Body of pancreas (tissue), 4 donors: Measurements from ENCODE around the gene PTPA. TPM values are rescaled to one million over a fixed set of nuclear protein-coding genes. Genes with fewer than 3 reads are reported as not detected.

Experiments used
- ATAC-seq: fragments of 150-250 bp; one replicate; pipeline ENCODE4 v1.9.1; 2016
- DNase-seq, 4 donors: peaks; one replicate each; pipeline ENCODE4 v3.0.0-alpha.2; 2019
- H3K27ac ChIP-seq, 4 donors: fragments of 200-600 bp; sonication (generic); 1 replicate in 3 of 4; 2 replicates in 1 of 4; pipeline versions ENCODE4 v1.5.1 to v1.6.1; 2016 to 2019; ENCODE audit warnings: mild to moderate bottlenecking in 1 of 4, mixed read lengths in 1 of 4, moderate library complexity in 1 of 4
- H3K27me3 ChIP-seq, 2 donors: fragments of 200-600 bp; sonication (generic); one replicate each; pipeline ENCODE4 v1.6.0; 2016; ENCODE audit warnings: mild to moderate bottlenecking in 1 of 2
- H3K36me3 ChIP-seq, 2 donors: fragments of 200-600 bp; sonication (generic); replicated peaks in 1 of 2; 2 replicates each; pipeline ENCODE4 v1.5.1; 2016; ENCODE audit warnings: low read depth in 2 of 2; ENCODE audit not compliant: insufficient read depth in 1 of 2
- H3K4me1 ChIP-seq: fragments of 200-600 bp; sonication (generic); one replicate; pipeline ENCODE4 v1.6.0; 2016
- H3K4me3 ChIP-seq, 2 donors: fragments of 200-600 bp; sonication (generic); 1 replicate in 1 of 2; 2 replicates in 1 of 2; pipeline ENCODE4 v1.5.1; 2016 to 2019
- H3K9me3 ChIP-seq, 3 donors: fragments of 200-600 bp; sonication (generic); 1 replicate in 2 of 3; 2 replicates in 1 of 3; pipeline ENCODE4 v1.5.1; 2016
- POLR2A ChIP-seq, 3 donors: fragments of 450-650 bp; IDR thresholded peaks; one replicate each; pipeline ENCODE4 v1.6.1; 2016; ENCODE audit warnings: antibody characterized with exemption in 3 of 3, mild to moderate bottlenecking in 2 of 3
- WGBS, 2 donors: methylation state at CpG; one replicate each; pipeline ENCODE4 v1.1.5; 2017; 5-methylcytosine and 5-hydroxymethylcytosine counted together
- intact Hi-C: fragments of 100-400 bp; cut with DNase I; formaldehyde crosslinking; loops from one replicate; pipeline ENCODE4 v1.15.1; 2023
- total RNA-seq, 2 donors: library from RNA; depleted of rRNA; stranded (reverse); fragments of >200 nt; gene quantifications; one replicate each; pipeline ENCODE4 v1.1.0, GENCODE V29; 2016
- TF ChIP-seq, protein P1 (sequence below), 7 experiments: fragments of 450-650 bp in 4 of 7; fragments of 200-600 bp in 3 of 7; sonication (generic) in 3 of 7; IDR thresholded peaks; one replicate each; pipeline ENCODE4 v1.5.1; 2016 to 2019; ENCODE audit warnings: antibody characterized with exemption in 7 of 7

PTPA gene
- total RNA-seq, 2 donors from 2014 or later = 32.7 to 52.1 TPM

DNA sequence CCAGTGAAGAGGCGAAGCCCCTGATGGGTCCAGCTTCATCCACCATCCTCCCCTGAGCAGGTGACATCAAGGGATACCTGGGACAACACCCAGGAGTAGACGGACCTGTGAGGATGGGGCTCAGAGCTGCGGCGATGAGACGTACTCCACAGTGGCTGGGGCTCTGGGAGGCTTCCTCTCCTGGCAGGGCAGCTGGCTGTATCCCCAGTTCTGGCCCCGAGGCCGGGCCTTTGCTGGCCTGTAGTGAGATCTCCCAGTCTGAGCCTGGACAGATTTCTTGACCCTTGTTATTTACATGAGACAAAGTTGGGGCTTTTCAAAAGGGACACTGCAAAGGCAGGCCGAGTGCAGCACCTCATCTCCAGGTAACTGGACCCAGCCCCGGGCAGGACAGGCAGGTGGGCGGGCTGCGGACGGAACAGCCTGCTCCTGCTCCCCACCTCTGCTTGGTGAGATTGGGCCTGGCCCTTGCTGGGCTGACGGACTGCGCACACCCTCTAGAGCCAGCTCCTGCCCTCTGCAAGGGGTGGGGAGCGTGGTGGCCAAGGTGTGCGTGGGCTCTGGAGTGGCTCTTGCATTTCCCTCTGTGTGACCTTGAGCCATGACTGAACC is 43.8 kb downstream of the PTPA start:
- Histone ChIP-seq H3K27ac (no peak overlapping the region), H3K36me3 (no peaks in the 10 kb centered on the region), H3K4me3 (no peak overlapping the region), H3K9me3 (no peaks in the 10 kb centered on the region), H3K27me3 (no peaks in the 10 kb centered on the region), H3K4me1 (no peaks in the 10 kb centered on the region)
- ATAC-seq (no peak), DNase-seq (no peak)
- WGBS, 2 donors = 92 to 94% methylated on average over 11 to 16 of the region's 16 CpGs
- TF ChIP-seq, protein P1, sequence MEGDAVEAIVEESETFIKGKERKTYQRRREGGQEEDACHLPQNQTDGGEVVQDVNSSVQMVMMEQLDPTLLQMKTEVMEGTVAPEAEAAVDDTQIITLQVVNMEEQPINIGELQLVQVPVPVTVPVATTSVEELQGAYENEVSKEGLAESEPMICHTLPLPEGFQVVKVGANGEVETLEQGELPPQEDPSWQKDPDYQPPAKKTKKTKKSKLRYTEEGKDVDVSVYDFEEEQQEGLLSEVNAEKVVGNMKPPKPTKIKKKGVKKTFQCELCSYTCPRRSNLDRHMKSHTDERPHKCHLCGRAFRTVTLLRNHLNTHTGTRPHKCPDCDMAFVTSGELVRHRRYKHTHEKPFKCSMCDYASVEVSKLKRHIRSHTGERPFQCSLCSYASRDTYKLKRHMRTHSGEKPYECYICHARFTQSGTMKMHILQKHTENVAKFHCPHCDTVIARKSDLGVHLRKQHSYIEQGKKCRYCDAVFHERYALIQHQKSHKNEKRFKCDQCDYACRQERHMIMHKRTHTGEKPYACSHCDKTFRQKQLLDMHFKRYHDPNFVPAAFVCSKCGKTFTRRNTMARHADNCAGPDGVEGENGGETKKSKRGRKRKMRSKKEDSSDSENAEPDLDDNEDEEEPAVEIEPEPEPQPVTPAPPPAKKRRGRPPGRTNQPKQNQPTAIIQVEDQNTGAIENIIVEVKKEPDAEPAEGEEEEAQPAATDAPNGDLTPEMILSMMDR (IDR thresholded peaks at IDR 0.05) = no peak
- TF ChIP-seq POLR2A (IDR thresholded peaks at IDR 0.05) = no peak
- intact Hi-C loops = no loop called here

DNA sequence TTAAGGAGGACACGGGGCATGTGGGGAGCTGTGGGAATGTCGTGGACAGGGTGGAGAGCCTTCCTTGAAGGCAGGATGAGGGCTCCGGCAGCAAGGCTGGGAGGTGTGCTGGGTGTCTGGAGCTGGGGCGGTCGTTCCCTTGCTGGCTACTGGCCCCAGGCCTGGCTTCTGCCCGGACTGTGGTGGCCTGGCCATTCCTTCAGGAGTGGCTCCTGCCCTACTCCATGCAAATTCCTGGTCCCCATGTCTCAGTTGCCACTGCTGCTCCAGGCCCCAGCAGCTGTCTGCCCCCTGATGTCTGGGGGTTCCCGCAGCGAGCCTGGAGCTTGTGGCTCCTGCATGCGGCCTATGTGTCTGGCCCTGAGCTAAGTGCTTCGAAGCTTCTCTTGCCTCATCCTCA is 44.9 kb downstream of the PTPA start:
- ATAC-seq (no peak), DNase-seq (no peak)
- Histone ChIP-seq H3K36me3 (no peaks in the 10 kb centered on the region), H3K4me3 (no peak overlapping the region), H3K27me3 (no peaks in the 10 kb centered on the region), H3K9me3 (no peaks in the 10 kb centered on the region), H3K4me1 (no peaks in the 10 kb centered on the region), H3K27ac (no peak overlapping the region)
- WGBS, 2 donors = 88 to 92% methylated on average over 10 of the region's 10 CpGs
- TF ChIP-seq, protein P1 (IDR thresholded peaks at IDR 0.05) = no peak
- no peak for TF ChIP-seq POLR2A (IDR thresholded peaks at IDR 0.05)
- intact Hi-C loops = no loop called here

DNA sequence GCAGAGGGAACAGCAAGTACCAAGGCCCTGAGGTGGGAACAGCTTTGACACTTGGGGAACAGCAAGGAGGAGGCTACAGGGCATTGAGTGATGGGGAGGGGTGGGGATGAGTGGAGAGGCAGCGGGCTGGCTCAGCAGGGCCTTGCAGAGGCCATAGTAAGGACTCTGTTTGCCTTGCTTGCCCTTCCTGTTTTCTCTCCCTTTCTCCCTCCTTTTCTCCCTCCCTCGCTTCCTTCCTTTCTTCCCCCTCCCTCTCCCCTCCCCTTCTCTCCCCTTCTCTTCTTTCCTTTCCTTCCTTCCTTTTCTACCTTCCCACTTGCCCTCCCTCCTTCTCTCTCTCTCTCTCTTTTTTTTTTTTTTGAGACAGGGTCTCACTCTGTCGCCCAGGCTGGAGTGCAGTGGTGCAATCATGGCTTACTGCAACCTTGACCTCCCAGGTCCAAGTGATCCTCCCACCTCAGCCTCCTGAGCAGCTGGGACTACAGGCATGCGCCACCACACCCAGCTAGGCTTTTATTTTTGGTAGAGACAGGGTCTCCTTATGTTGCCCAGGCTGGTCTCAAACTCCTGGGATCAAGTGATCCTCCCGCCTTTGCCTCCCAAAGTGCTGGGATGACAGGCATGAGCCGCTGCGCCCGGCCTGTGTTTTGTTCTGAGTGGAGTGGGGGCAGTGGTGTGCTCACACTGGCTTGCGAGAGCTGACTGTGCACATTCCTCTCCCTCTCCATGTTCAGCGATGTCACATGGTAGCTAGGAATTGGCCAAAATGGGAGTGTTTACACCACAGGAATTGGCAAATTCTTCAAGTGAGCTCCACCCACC is 49.7 kb downstream of the PTPA start:
- no peaks in the 10 kb centered on the region for H3K36me3 ChIP-seq
- 93 to 94% methylated on average over 5 to 10 of the region's 10 CpGs for WGBS, 2 donors
- H3K27me3 ChIP-seq = no peaks in the 10 kb centered on the region
- intact Hi-C loops = no loop called here
- no peak for TF ChIP-seq POLR2A (IDR thresholded peaks at IDR 0.05)
- TF ChIP-seq, protein P1 (IDR thresholded peaks at IDR 0.05) = no peak
- no peak for DNase-seq
- no peaks in the 10 kb centered on the region for H3K9me3 ChIP-seq
- no peak for ATAC-seq
- no peak overlapping the region for H3K27ac ChIP-seq
- peaks cover 11% of the 10 kb centered on the region for H3K4me1 ChIP-seq
- no peak overlapping the region for H3K4me3 ChIP-seq

DNA sequence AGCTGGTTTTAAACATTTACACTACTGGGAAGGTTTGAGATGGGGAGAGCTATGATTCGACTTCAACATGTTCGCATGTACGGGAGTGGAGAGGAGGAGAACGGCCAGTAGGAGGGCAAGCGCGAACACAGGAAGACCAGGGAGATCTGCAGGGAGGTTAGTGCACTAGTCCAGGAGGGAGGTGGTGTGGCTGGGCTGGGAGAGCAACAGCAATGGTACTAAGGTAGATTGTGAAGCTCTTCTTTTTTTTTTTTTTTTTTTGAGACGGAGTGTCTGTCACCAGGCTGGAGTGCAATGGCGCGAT is 50.3 kb downstream of the PTPA start:
- peaks cover 16% of the 10 kb centered on the region for H3K4me1 ChIP-seq
- no peak overlapping the region for H3K27ac ChIP-seq
- ATAC-seq = no peak
- intact Hi-C loops = no loop called here
- H3K9me3 ChIP-seq = no peaks in the 10 kb centered on the region
- H3K27me3 ChIP-seq = no peaks in the 10 kb centered on the region
- 92 to 96% methylated on average over 8 to 9 of the region's 9 CpGs for WGBS, 2 donors
- DNase-seq = no peak
- TF ChIP-seq, protein P1 (IDR thresholded peaks at IDR 0.05) = no peak
- no peak for TF ChIP-seq POLR2A (IDR thresholded peaks at IDR 0.05)
- no peak overlapping the region for H3K4me3 ChIP-seq
- H3K36me3 ChIP-seq = no peaks in the 10 kb centered on the region
